ENCODE data around the gene C3orf20.

C3orf20 gene

DNA sequence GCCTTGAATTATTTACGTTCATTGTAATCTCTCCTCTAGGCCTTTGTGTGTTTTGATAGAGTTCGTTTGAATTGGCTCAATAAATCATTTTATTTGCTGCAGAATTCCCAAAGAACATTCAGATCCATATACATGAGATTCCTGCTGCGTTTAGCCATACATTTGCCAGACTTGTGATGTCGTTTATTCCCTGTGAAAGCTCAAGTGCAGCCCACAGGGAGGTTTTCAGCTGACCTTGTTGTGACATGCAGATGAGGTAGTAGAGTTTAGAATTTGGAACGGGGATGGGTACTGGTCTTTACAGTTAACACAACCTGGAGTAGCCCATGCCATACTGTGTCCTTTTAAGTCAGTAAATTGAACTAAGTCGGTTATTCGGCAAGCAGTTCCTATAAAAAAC is at the start of gene C3orf20:
C3orf20 (plus strand) TSS at position 301 of the 400 bp plus-strand sequence. CDS start 7,573 bp downstream, outside the sequence.
- no peak for TF ChIP-seq CTCF (conservative IDR thresholded peaks at IDR 0.05; ENCODE audit: low read depth, low read length)
- no peak for DNase-seq (ENCODE audit: low read depth)
- H3K4me3 ChIP-seq (ENCODE audit: low read depth, low read length): no peak within 1 kb of the TSS

DNA sequence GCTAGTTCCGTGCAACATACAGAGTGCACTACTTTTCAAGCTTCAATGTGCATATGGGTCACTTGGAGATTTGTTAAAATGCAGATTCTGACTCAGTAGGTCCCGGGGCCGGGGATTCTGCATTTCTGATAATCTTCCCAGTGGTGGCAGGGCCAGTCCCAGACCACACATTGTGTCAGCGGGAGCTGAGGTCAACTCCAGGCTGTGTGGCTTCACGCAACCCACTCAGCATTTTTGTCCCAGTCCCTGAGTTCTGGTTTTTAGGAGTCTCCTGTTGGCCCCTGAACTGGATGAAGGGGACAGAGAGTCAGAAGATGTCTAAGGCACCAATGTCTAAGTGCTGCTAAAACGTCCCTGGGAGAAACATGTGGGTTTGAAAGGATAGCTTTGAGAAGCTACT is 49.5 kb upstream of the C3orf20 start:
- TF ChIP-seq CTCF (conservative IDR thresholded peaks at IDR 0.05; ENCODE audit: low read depth, low read length): no peak
- no peak overlapping the region for H3K4me3 ChIP-seq (ENCODE audit: low read depth, low read length)
- DNase-seq (ENCODE audit: low read depth): no peak

- DNase-seq (ENCODE audit: low read depth): no peak
- no peak for TF ChIP-seq CTCF (conservative IDR thresholded peaks at IDR 0.05; ENCODE audit: low read depth, low read length)
- H3K4me3 ChIP-seq (ENCODE audit: low read depth, low read length): no peak overlapping the region
Observed at GRCh38 chr3:14627815-14628214, 47.1 kb upstream of the C3orf20 start.

DNA sequence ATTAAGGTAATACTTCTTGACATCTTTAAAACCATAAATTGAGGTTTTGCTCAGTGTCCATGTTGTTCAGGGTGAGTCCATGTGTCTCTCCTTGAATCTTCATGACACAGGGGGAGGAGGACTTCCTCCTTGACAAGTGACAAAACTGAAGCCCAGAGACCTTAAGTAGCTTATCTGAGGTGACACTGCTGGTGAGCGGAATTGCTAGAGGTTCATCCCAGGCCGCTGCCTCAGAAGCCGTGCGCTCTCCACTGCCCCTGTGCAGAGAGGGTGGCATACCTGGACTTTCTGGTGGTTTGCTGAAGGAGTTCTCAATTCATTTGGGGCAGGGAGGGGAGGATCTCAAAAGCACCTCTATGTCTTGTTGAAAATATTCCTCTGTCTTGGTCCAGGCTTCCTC is 46.5 kb upstream of the C3orf20 start:
- no peak overlapping the region for H3K4me3 ChIP-seq (ENCODE audit: low read depth, low read length)
- no peak for DNase-seq (ENCODE audit: low read depth)
- TF ChIP-seq CTCF (conservative IDR thresholded peaks at IDR 0.05; ENCODE audit: low read depth, low read length): no peak

- DNase-seq (ENCODE audit: low read depth): peak; percentile 39
- TF ChIP-seq CTCF (conservative IDR thresholded peaks at IDR 0.05; ENCODE audit: low read depth, low read length): no peak
- no peak overlapping the region for H3K4me3 ChIP-seq (ENCODE audit: low read depth, low read length)
Observed at GRCh38 chr3:14630404-14631100, 44.4 kb upstream of the C3orf20 start.

- TF ChIP-seq CTCF (conservative IDR thresholded peaks at IDR 0.05; ENCODE audit: low read depth, low read length): no peak
- no peak overlapping the region for H3K4me3 ChIP-seq (ENCODE audit: low read depth, low read length)
- DNase-seq (ENCODE audit: low read depth): no peak
Observed at GRCh38 chr3:14631101-14631497, 43.8 kb upstream of the C3orf20 start.

Data from choroid plexus epithelial cell (primary cell).